ENCODE measurements around the gene COA3. TPM values are rescaled to one million over a fixed set of nuclear protein-coding genes. Genes with fewer than 3 reads are reported as not detected.

The COA3 gene
- total RNA-seq, 1 experiment from 2014 or later = 48.8 TPM

DNA sequence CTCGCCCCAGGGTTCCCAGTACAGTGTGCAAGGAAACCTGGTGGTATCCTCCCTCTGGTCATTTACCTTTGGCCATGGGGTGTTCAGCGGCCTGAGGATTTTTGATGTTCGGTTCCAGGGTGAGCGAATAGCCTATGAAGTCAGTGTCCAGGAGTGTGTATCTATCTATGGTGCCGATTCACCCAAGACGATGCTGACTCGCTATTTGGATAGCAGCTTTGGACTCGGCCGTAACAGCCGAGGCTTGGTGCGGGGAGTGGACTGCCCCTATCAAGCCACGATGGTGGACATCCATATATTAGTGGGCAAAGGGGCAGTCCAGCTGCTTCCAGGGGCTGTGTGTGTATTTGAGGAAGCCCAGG is 47.0 kb upstream of the COA3 start:
- CTCF ChIA-PET = interaction anchor here (0.5 to 1.0 kb wide), 2 partner anchors 83 to 230 kb away, joined by 3 to 4 read pairs; no protein-coding TSS in a partner anchor

DNA sequence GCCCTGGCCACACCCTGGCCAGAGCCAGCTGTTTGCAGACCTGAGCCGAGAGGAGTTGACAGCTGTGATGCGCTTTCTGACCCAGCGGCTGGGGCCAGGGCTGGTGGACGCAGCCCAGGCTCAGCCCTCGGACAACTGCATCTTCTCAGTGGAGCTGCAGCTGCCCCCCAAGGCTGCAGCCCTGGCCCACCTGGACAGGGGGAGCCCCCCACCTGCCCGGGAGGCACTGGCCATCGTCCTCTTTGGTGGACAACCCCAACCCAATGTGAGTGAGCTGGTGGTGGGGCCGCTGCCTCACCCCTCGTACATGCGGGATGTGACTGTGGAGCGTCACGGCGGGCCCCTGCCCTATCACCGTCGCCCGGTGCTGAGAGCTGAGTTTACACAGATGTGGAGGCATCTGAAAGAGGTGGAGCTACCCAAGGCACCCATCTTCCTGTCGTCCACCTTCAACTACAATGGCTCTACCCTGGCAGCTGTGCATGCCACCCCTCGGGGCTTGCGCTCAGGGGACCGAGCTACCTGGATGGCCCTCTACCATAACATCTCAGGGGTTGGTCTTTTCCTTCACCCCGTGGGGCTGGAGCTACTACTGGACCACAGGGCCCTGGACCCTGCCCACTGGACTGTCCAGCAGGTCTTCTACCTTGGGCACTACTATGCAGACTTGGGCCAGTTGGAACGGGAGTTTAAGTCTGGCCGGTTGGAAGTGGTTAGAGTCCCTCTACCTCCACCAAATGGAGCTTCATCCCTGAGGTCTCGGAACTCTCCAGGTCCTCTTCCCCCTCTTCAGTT is 46.5 kb upstream of the COA3 start:
- TF ChIP-seq POLR2AphosphoS5 (IDR thresholded peaks at IDR 0.05; ENCODE audit: low read depth, low read length) (no peak), SIN3A (IDR thresholded peaks at IDR 0.05; ENCODE audit: borderline replicate concordance, insufficient read depth, low read depth, low read length) (no peak)
- TF ChIP-seq, protein P1, sequence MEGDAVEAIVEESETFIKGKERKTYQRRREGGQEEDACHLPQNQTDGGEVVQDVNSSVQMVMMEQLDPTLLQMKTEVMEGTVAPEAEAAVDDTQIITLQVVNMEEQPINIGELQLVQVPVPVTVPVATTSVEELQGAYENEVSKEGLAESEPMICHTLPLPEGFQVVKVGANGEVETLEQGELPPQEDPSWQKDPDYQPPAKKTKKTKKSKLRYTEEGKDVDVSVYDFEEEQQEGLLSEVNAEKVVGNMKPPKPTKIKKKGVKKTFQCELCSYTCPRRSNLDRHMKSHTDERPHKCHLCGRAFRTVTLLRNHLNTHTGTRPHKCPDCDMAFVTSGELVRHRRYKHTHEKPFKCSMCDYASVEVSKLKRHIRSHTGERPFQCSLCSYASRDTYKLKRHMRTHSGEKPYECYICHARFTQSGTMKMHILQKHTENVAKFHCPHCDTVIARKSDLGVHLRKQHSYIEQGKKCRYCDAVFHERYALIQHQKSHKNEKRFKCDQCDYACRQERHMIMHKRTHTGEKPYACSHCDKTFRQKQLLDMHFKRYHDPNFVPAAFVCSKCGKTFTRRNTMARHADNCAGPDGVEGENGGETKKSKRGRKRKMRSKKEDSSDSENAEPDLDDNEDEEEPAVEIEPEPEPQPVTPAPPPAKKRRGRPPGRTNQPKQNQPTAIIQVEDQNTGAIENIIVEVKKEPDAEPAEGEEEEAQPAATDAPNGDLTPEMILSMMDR (IDR thresholded peaks at IDR 0.05) = no peak
- no peak overlapping the region for H3K27ac ChIP-seq (ENCODE audit: low read length)
- CTCF ChIA-PET = interaction anchor here (1.0 kb wide), 1 partner anchor 84 kb away, joined by 3 read pairs; no protein-coding TSS in a partner anchor
- DNase-seq (ENCODE audit: low read depth, low spot score) (no peak), ATAC-seq (no peak)
- POLR2A ChIA-PET = no interaction called here
- H3K27me3 ChIP-seq (ENCODE audit: control insufficient read depth, insufficient read depth, low read length) = no peaks in the 10 kb centered on the region
- intact Hi-C loops (cut with micrococcal nuclease; ENCODE audit: unreplicated experiment) = loop anchor here (5.0 kb wide), 1 partner anchor 92 kb away; no protein-coding TSS in a partner anchor
- no peaks in the 10 kb centered on the region for H3K9me3 ChIP-seq (ENCODE audit: control insufficient read depth, insufficient read depth, low read depth, low read length)
- in situ Hi-C loops (cut with HindIII; ENCODE audit: low pct_unique_long_range_greater_than_20kb, low sequenced_read_pairs) = no loop called here
- peaks cover 4% of the 10 kb centered on the region; the same call in 1 of the 2 replicates for H3K36me3 ChIP-seq (ENCODE audit: control insufficient read depth, insufficient read depth, low read length)
- H3K4me1 ChIP-seq (ENCODE audit: control insufficient read depth, insufficient read depth, low read length) = no peaks in the 10 kb centered on the region
- no TSS peak for BruUV-seq (replicated peaks)
- no peak overlapping the region for H3K4me3 ChIP-seq (ENCODE audit: low read depth in 2 of 2, low read length in 2 of 2)

More for the DNA sequence above, 47.0 kb upstream of the COA3 start:
- no peak for DNase-seq (ENCODE audit: low read depth, low spot score)
- H3K4me1 ChIP-seq (ENCODE audit: control insufficient read depth, insufficient read depth, low read length) = no peaks in the 10 kb centered on the region
- no peak for ATAC-seq
- TF ChIP-seq SIN3A (IDR thresholded peaks at IDR 0.05; ENCODE audit: borderline replicate concordance, insufficient read depth, low read depth, low read length) (no peak), POLR2AphosphoS5 (IDR thresholded peaks at IDR 0.05; ENCODE audit: low read depth, low read length) (no peak)
- TF ChIP-seq, protein P2, sequence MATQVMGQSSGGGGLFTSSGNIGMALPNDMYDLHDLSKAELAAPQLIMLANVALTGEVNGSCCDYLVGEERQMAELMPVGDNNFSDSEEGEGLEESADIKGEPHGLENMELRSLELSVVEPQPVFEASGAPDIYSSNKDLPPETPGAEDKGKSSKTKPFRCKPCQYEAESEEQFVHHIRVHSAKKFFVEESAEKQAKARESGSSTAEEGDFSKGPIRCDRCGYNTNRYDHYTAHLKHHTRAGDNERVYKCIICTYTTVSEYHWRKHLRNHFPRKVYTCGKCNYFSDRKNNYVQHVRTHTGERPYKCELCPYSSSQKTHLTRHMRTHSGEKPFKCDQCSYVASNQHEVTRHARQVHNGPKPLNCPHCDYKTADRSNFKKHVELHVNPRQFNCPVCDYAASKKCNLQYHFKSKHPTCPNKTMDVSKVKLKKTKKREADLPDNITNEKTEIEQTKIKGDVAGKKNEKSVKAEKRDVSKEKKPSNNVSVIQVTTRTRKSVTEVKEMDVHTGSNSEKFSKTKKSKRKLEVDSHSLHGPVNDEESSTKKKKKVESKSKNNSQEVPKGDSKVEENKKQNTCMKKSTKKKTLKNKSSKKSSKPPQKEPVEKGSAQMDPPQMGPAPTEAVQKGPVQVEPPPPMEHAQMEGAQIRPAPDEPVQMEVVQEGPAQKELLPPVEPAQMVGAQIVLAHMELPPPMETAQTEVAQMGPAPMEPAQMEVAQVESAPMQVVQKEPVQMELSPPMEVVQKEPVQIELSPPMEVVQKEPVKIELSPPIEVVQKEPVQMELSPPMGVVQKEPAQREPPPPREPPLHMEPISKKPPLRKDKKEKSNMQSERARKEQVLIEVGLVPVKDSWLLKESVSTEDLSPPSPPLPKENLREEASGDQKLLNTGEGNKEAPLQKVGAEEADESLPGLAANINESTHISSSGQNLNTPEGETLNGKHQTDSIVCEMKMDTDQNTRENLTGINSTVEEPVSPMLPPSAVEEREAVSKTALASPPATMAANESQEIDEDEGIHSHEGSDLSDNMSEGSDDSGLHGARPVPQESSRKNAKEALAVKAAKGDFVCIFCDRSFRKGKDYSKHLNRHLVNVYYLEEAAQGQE (IDR thresholded peaks at IDR 0.05; ENCODE audit: insufficient read depth in 1 of 2, low read depth in 2 of 2, low read length in 1 of 2) = no peak
- no peak overlapping the region for H3K27ac ChIP-seq (ENCODE audit: low read length)
- intact Hi-C loops (cut with micrococcal nuclease; ENCODE audit: unreplicated experiment) = loop anchor here (5.0 kb wide), 1 partner anchor 92 kb away; no protein-coding TSS in a partner anchor
- POLR2A ChIA-PET = interaction anchor here (0.7 kb wide), 1 partner anchor 71 kb away, joined by 6 read pairs; no protein-coding TSS in a partner anchor
- no peaks in the 10 kb centered on the region for H3K9me3 ChIP-seq (ENCODE audit: control insufficient read depth, insufficient read depth, low read depth, low read length)
- H3K27me3 ChIP-seq (ENCODE audit: control insufficient read depth, insufficient read depth, low read length) = no peaks in the 10 kb centered on the region
- no TSS peak for BruUV-seq (replicated peaks)
- no peak overlapping the region for H3K4me3 ChIP-seq (ENCODE audit: low read depth in 2 of 2, low read length in 2 of 2)
- in situ Hi-C loops (cut with HindIII; ENCODE audit: low pct_unique_long_range_greater_than_20kb, low sequenced_read_pairs) = no loop called here
- peaks cover 4% of the 10 kb centered on the region; the same call in 1 of the 2 replicates for H3K36me3 ChIP-seq (ENCODE audit: control insufficient read depth, insufficient read depth, low read length)

DNA sequence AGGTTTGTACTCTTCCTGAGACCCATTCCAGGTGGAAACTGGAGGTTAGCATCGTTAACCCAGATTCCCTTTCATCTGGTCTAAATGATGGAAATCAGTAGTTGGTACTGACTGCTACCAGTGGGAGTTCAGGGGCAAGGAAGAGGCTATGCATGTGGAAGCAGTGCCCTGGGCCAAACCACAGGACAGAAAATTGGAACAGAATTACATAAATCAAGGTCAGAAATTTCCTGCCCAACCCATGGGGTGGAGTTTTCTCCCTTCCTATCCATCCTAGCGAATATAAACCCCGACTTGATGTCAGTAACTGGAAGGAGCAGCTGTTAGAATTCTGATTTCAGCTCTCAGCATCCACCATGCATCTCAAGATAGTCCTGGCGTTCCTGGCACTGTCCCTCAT is 45.8 kb upstream of the COA3 start, which contains the start of gene AOC2:
Gene AOC2 (plus strand): TSS at position 310 of the 400 bp plus-strand sequence. CDS start 47 bp downstream, at position 357.
- ChIA-PET CTCF (interaction anchor here (0.6 kb wide), 1 partner anchor 137 kb away, joined by 3 read pairs; no protein-coding TSS in a partner anchor), POLR2A (no interaction called here)
- TF ChIP-seq TCF7L2 (IDR thresholded peaks at IDR 0.05; ENCODE audit: low read depth, low read length) (no peak), SIN3A (IDR thresholded peaks at IDR 0.05; ENCODE audit: borderline replicate concordance, insufficient read depth, low read depth, low read length) (no peak), POLR2AphosphoS5 (IDR thresholded peaks at IDR 0.05; ENCODE audit: low read depth, low read length) (no peak)
- TF ChIP-seq, protein P1 (IDR thresholded peaks at IDR 0.05) = no peak
- TF ChIP-seq, protein P2 (IDR thresholded peaks at IDR 0.05; ENCODE audit: insufficient read depth in 1 of 2, low read depth in 2 of 2, low read length in 1 of 2) = no peak
- peaks cover 6% of the 10 kb centered on the region for H3K36me3 ChIP-seq (ENCODE audit: control insufficient read depth, insufficient read depth, low read length)
- DNase-seq (ENCODE audit: low read depth, low spot score) (no peak), ATAC-seq (no peak)
- no peaks in the 10 kb centered on the region for H3K4me1 ChIP-seq (ENCODE audit: control insufficient read depth, insufficient read depth, low read length)
- no peak within 1 kb of the TSS for H3K4me3 ChIP-seq (ENCODE audit: low read depth in 2 of 2, low read length in 2 of 2)
- no peaks in the 10 kb centered on the region for H3K9me3 ChIP-seq (ENCODE audit: control insufficient read depth, insufficient read depth, low read depth, low read length)
- no TSS peak for BruUV-seq (replicated peaks)
- in situ Hi-C loops (cut with HindIII; ENCODE audit: low pct_unique_long_range_greater_than_20kb, low sequenced_read_pairs) (no loop called here), intact Hi-C loops (cut with micrococcal nuclease; ENCODE audit: unreplicated experiment) (no loop called here)
- H3K27me3 ChIP-seq (ENCODE audit: control insufficient read depth, insufficient read depth, low read length) = no peaks in the 10 kb centered on the region
- no peak within 1 kb of the TSS for H3K27ac ChIP-seq (ENCODE audit: low read length)

Data from Panc1 (cell line).